ENCODE results near the gene WWOX.

DNA sequence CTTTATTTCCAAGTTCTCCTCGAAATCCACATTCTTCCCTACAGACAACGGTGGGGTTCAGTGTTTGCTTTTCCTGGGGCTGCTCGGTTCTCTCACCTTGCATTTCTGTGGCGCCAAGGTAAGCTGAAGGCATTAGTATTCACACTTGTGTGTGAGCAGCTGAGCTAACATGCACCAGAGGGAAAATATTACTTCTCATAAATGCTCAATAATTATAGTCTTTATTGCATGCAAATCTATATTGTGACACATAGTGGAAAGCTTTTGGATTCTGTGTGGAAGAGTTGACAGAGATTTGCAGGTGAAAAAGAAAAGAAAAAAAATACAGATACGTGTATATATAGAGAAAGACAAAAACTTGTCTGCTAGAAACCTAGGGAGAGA, 1089.3 kb downstream of the WWOX start:
- TF ChIP-seq, protein P1, sequence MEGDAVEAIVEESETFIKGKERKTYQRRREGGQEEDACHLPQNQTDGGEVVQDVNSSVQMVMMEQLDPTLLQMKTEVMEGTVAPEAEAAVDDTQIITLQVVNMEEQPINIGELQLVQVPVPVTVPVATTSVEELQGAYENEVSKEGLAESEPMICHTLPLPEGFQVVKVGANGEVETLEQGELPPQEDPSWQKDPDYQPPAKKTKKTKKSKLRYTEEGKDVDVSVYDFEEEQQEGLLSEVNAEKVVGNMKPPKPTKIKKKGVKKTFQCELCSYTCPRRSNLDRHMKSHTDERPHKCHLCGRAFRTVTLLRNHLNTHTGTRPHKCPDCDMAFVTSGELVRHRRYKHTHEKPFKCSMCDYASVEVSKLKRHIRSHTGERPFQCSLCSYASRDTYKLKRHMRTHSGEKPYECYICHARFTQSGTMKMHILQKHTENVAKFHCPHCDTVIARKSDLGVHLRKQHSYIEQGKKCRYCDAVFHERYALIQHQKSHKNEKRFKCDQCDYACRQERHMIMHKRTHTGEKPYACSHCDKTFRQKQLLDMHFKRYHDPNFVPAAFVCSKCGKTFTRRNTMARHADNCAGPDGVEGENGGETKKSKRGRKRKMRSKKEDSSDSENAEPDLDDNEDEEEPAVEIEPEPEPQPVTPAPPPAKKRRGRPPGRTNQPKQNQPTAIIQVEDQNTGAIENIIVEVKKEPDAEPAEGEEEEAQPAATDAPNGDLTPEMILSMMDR (conservative IDR thresholded peaks at IDR 0.05; ENCODE audit: low read depth, low read length): no peak
- TF ChIP-seq POLR2A (IDR thresholded peaks at IDR 0.05; ENCODE audit: low read depth, low read length) (no peak), CEBPB (IDR thresholded peaks at IDR 0.05; ENCODE audit: low read depth, low read length) (no peak), MXI1 (IDR thresholded peaks at IDR 0.05; ENCODE audit: borderline replicate concordance, low read depth, low read length) (no peak)
